Thyroid gland (tissue), 4 donors: Measurements from ENCODE around the gene HDAC7.

Source experiments
- CTCF ChIP-seq, 6 experiments: fragments of 200-600 bp in 3 of 6; fragments of 450-650 bp in 3 of 6; sonication (generic) in 3 of 6; IDR thresholded peaks; one replicate each; pipeline ENCODE4 v1.5.1; 2016 to 2019; ENCODE audit warnings: antibody characterized with exemption in 6 of 6, mild to moderate bottlenecking in 2 of 6, inconsistent platforms in 1 of 6, moderate library complexity in 1 of 6
- POLR2A ChIP-seq, 2 donors: fragments of 450-650 bp; IDR thresholded peaks; one replicate each; pipeline ENCODE4 v1.6.1; 2017; ENCODE audit warnings: antibody characterized with exemption in 2 of 2, mild to moderate bottlenecking in 2 of 2, moderate library complexity in 1 of 2

DNA sequence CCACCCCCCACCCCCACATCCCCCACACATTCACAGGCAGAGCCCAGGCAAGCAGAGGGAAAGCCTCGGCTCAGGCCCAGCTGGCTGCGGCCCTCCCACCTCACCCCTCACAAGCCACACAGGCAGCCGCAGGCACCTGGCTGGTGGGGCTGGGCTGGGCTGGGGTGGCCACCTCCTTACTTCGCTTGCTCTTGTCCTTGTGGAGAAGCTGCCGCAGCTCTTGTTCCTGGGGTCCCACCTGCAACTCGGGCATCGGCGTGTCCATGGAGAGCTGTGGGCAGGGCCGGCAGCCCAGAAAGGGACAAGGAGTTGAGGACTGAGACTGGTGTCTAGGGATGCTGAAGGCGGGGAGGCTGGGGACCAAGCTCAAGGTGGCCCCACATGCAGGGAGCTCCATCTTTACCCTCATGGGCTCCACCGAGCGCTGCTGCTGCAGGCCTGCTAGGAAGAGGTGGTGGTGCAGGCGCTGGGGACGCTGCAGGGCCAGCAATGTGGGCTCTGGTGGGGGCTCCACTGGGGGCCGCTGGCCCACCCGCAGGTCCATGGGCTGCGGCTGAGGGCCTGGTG lies 21.2 kb downstream of the HDAC7 start:
- TF ChIP-seq CTCF (IDR thresholded peaks at IDR 0.05) = no peak
- no peak for TF ChIP-seq POLR2A (IDR thresholded peaks at IDR 0.05)
